HepG2 (cell line): Measurements from ENCODE around the gene ARHGEF10L. TPM values are rescaled to one million over a fixed set of nuclear protein-coding genes. Genes with fewer than 3 reads are reported as not detected.

ENCODE experiments used
- ATAC-seq: fragments of 200-7000 bp; cut with Tn5 transposase; 3 replicates; pipeline ENCODE4 v1.9.1; 2020; ENCODE audit warnings: mild to moderate bottlenecking, moderate library complexity
- BruUV-seq: library from RNA; stranded (reverse); fragments of 400-500 nt; replicated peaks from 2 replicates; lab custom pipeline; 2021; lab: Mats Ljungman, UMichigan
- CTCF ChIA-PET: fragments of 300-600 bp; formaldehyde crosslinking; extraction: SDS; loops from one replicate; lab custom pipeline; 2021; ENCODE audit warnings: low total read pairs, inconsistent platforms, low intra/inter-chr PET ratio; lab: Yijun Ruan, JAX
- POLR2A ChIA-PET: fragments of 350-600 bp; sonication (Branson Sonifier 250); formaldehyde crosslinking; loops from one replicate; lab custom pipeline; 2020; ENCODE audit warnings: antibody characterized with exemption, inconsistent platforms; lab: Yijun Ruan, JAX
- DNase-seq: peaks from one replicate; pipeline ENCODE4 v3.0.0-alpha.2; 2015; ENCODE audit warnings: low spot score
- FAIRE-seq: peaks from 3 replicates; lab custom pipeline; 2011; peaks lifted over from hg19 to GRCh38; lab: Jason Lieb, UNC
- H2AFZ ChIP-seq: one replicate; pipeline ENCODE4 v1.6.1; 2011; ENCODE audit warnings: low read length, inconsistent platforms
- H3K27ac ChIP-seq: fragments of 300-600 bp; 3 replicates; pipeline ENCODE4 v1.8.0; 2011; ENCODE audit warnings: mixed run types, mild to moderate bottlenecking, mixed read lengths, low read length, inconsistent platforms; ENCODE audit not compliant: insufficient read depth; ENCODE audit errors: extremely low read length
- H3K27me3 ChIP-seq, 2 experiments: fragments of 200-600 bp in 1 of 2; 2 replicates in 1 of 2; 3 replicates in 1 of 2; pipeline versions ENCODE4 v1.6.0 to v1.8.0; 2011; ENCODE audit warnings: low read length in 2 of 2, mild to moderate bottlenecking in 2 of 2, moderate library complexity in 2 of 2, inconsistent platforms in 1 of 2; ENCODE audit not compliant: insufficient read depth in 2 of 2, control insufficient read depth in 1 of 2
- H3K36me3 ChIP-seq, 2 experiments: fragments of 200-600 bp in 1 of 2; replicated peaks in 1 of 2; 2 replicates in 1 of 2; 3 replicates in 1 of 2; pipeline versions ENCODE4 v1.5.1 to v1.8.0; 2011; ENCODE audit warnings: low read length in 2 of 2, inconsistent platforms in 1 of 2; ENCODE audit not compliant: insufficient read depth in 2 of 2, control insufficient read depth in 1 of 2
- H3K4me1 ChIP-seq: 2 replicates; pipeline ENCODE4 v1.5.1; 2012; ENCODE audit warnings: low read length, inconsistent platforms; ENCODE audit not compliant: insufficient read depth
- H3K4me2 ChIP-seq: 2 replicates; pipeline ENCODE4 v1.6.0; 2011; ENCODE audit warnings: low read depth, low read length, inconsistent platforms
- H3K4me3 ChIP-seq, 3 experiments: fragments of 200-600 bp in 1 of 3; sonication (generic), shearing (Covaris generic) in 1 of 3; replicated peaks in 1 of 3; 2 replicates each; pipeline ENCODE4 v1.5.1; 2011 to 2016; ENCODE audit warnings: low read length in 3 of 3, inconsistent platforms in 2 of 3, low read depth in 2 of 3, mild to moderate bottlenecking in 2 of 3, control low read depth in 1 of 3, mixed read lengths in 1 of 3; ENCODE audit not compliant: insufficient read depth in 1 of 3
- H3K79me2 ChIP-seq: one replicate; pipeline ENCODE4 v1.6.1; 2011; ENCODE audit warnings: low read length, inconsistent platforms; ENCODE audit not compliant: insufficient read depth
- H3K9ac ChIP-seq: 2 replicates; pipeline ENCODE4 v1.6.0; 2011; ENCODE audit warnings: mild to moderate bottlenecking, low read depth, low read length, inconsistent platforms; ENCODE audit not compliant: insufficient read depth
- H3K9me3 ChIP-seq: 2 replicates; pipeline ENCODE4 v1.5.1; 2012; ENCODE audit warnings: mild to moderate bottlenecking, low read length
- H4K20me1 ChIP-seq: 2 replicates; pipeline ENCODE4 v1.6.0; 2011; ENCODE audit warnings: inconsistent platforms, mild to moderate bottlenecking, low read length, moderate library complexity; ENCODE audit not compliant: insufficient read depth
- ARNT ChIP-seq: fragments of 450-650 bp; IDR thresholded peaks from 2 replicates; pipeline ENCODE4 v1.6.1; 2017
- FOSL2 ChIP-seq: sonication (generic); formaldehyde crosslinking; IDR thresholded peaks from 2 replicates; pipeline ENCODE4 v1.4.0; 2020; ENCODE audit warnings: missing genetic modification reagents
- HDAC1 ChIP-seq: sonication (generic); formaldehyde crosslinking; IDR thresholded peaks from 2 replicates; pipeline ENCODE4 v1.5.1; 2020; ENCODE audit warnings: mild to moderate bottlenecking, missing genetic modification reagents
- IKZF4 ChIP-seq: sonication (generic); formaldehyde crosslinking; IDR thresholded peaks from 2 replicates; pipeline ENCODE4 v1.5.1; 2020; ENCODE audit warnings: borderline replicate concordance, mild to moderate bottlenecking, low read depth, missing genetic modification reagents; ENCODE audit errors: not compliant biosample characterization
- KDM1A ChIP-seq: IDR thresholded peaks from 2 replicates; pipeline ENCODE4 v1.6.1; 2016; ENCODE audit warnings: missing compliant biosample characterization
- KLF6 ChIP-seq: IDR thresholded peaks from 2 replicates; pipeline ENCODE4 v1.8.0; 2016; ENCODE audit warnings: missing biosample characterization, missing genetic modification reagents
- NFKBIZ ChIP-seq: IDR thresholded peaks from 2 replicates; pipeline ENCODE4 v1.6.1; 2018; ENCODE audit warnings: missing genetic modification reagents, missing compliant biosample characterization
- NFRKB ChIP-seq: fragments of 450-650 bp; IDR thresholded peaks from 2 replicates; pipeline ENCODE4 v1.6.1; 2017
- TBP ChIP-seq: sonication (generic); formaldehyde crosslinking; IDR thresholded peaks from 2 replicates; pipeline ENCODE4 v1.5.0; 2020; ENCODE audit warnings: missing genetic modification reagents
- TBX3 ChIP-seq: fragments of 450-650 bp; IDR thresholded peaks from 2 replicates; pipeline ENCODE4 v1.6.1; 2017; ENCODE audit warnings: antibody characterized with exemption, mild to moderate bottlenecking, inconsistent platforms, borderline replicate concordance
- ZFY ChIP-seq: sonication (generic); formaldehyde crosslinking; IDR thresholded peaks from 2 replicates; pipeline ENCODE4 v1.4.0; 2020; ENCODE audit warnings: missing genetic modification reagents
- ZNF263 ChIP-seq: sonication (generic); formaldehyde crosslinking; IDR thresholded peaks from 2 replicates; pipeline ENCODE4 v1.4.0; 2020; ENCODE audit warnings: missing genetic modification reagents
- ZNF292 ChIP-seq: sonication (generic); formaldehyde crosslinking; IDR thresholded peaks from 2 replicates; pipeline ENCODE4 v1.8.1; 2022; ENCODE audit warnings: mild to moderate bottlenecking, low read depth, missing genetic modification reagents, borderline replicate concordance
- ZNF335 ChIP-seq: sonication (generic); formaldehyde crosslinking; IDR thresholded peaks from 2 replicates; pipeline ENCODE4 v1.4.0; 2020; ENCODE audit warnings: missing genetic modification reagents
- ZNF382 ChIP-seq: sonication (generic); formaldehyde crosslinking; IDR thresholded peaks from 2 replicates; pipeline ENCODE4 v1.5.0; 2020; ENCODE audit warnings: missing genetic modification reagents, mild to moderate bottlenecking, borderline replicate concordance
- WGBS: methylation state at CpG from one replicate; pipeline ENCODE4 v1.1.6; 2017; ENCODE audit warnings: low lambda C conversion rate; 5-methylcytosine and 5-hydroxymethylcytosine counted together
- in situ Hi-C: cut with HindIII; loops from 2 replicates; pipeline ENCODE4 v1.10.0; 2017; ENCODE audit warnings: low pct_unique_long_range_greater_than_20kb; ENCODE audit not compliant: extremely low pct_ligation_motif_present
- intact Hi-C: fragments of 100-400 bp; cut with micrococcal nuclease; formaldehyde crosslinking; loops from one replicate; pipeline ENCODE4 v1.10.0; 2022; ENCODE audit not compliant: unreplicated experiment
- polyA plus RNA-seq, 8 experiments: library from polyadenylated mRNA; depleted of rRNA in 3 of 8; stranded (reverse) in 7 of 8; unstranded in 1 of 8; fragments of >200 nt; fragmentation: Illumina TruSeq in 4 of 8; extraction: Trizol in 4 of 8; gene quantifications; 2 replicates each; pipeline versions ENCODE4 v1.2.1 to v1.2.3, GENCODE V29; 2011 to 2016; ENCODE audit warnings: low read depth in 4 of 8, missing spikeins in 1 of 8, mixed read lengths in 1 of 8; ENCODE audit not compliant: insufficient read depth in 1 of 8
- total RNA-seq, 5 experiments: library from RNA; depleted of rRNA; stranded (reverse); fragments of >200 nt; fragmentation: Illumina TruSeq; extraction: Trizol; gene quantifications; 2 replicates each; pipeline ENCODE4 v1.2.3, GENCODE V29; 2016; ENCODE audit warnings: low read depth in 1 of 5
- TF ChIP-seq, protein P1 (sequence below): sonication (generic); formaldehyde crosslinking; IDR thresholded peaks from 2 replicates; pipeline ENCODE4 v1.5.1; 2020; ENCODE audit warnings: missing genetic modification reagents, mild to moderate bottlenecking, borderline replicate concordance
- TF ChIP-seq, protein P2 (sequence below): sonication (generic); formaldehyde crosslinking; IDR thresholded peaks from 2 replicates; pipeline ENCODE4 v1.4.0; 2020; ENCODE audit warnings: mild to moderate bottlenecking, missing genetic modification reagents

The ARHGEF10L gene
- total and polyA plus RNA-seq, 2 of the 13 experiments (the other 11 are each of a cell fraction or from before 2014, with no cell fraction given): 46.5 to 78.3 TPM

GRCh38 chr1:17558954-17559614 is 19.6 kb downstream of the ARHGEF10L start (continued):
- TF ChIP-seq, protein P1, sequence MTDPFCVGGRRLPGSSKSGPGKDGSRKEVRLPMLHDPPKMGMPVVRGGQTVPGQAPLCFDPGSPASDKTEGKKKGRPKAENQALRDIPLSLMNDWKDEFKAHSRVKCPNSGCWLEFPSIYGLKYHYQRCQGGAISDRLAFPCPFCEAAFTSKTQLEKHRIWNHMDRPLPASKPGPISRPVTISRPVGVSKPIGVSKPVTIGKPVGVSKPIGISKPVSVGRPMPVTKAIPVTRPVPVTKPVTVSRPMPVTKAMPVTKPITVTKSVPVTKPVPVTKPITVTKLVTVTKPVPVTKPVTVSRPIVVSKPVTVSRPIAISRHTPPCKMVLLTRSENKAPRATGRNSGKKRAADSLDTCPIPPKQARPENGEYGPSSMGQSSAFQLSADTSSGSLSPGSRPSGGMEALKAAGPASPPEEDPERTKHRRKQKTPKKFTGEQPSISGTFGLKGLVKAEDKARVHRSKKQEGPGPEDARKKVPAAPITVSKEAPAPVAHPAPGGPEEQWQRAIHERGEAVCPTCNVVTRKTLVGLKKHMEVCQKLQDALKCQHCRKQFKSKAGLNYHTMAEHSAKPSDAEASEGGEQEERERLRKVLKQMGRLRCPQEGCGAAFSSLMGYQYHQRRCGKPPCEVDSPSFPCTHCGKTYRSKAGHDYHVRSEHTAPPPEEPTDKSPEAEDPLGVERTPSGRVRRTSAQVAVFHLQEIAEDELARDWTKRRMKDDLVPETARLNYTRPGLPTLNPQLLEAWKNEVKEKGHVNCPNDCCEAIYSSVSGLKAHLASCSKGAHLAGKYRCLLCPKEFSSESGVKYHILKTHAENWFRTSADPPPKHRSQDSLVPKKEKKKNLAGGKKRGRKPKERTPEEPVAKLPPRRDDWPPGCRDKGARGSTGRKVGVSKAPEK (CRISPR knock-in tag): no peak
- no peak for TF ChIP-seq KDM1A

GRCh38 chr1:17559615-17560419 is 20.3 kb downstream of the ARHGEF10L start:
- peak overlapping the region; percentile 61 for H3K4me2 ChIP-seq
- DNase-seq (no peak), ATAC-seq (peak; percentile 68), FAIRE-seq (no peak)
- intact Hi-C loops: no loop called here
- H3K79me2 ChIP-seq: no peaks in the 10 kb centered on the region
- H2AFZ ChIP-seq: no peak overlapping the region
- ChIA-PET POLR2A (interaction anchor here (1.0 to 1.7 kb wide), 3 partner anchors 9 to 20 kb away, joined by 3 to 6 read pairs (median 5); no protein-coding TSS in a partner anchor), CTCF (no interaction called here)
- in situ Hi-C loops: no loop called here
- 13% methylated on average over 6 of the region's 7 CpGs for WGBS
- no TSS peak for BruUV-seq
- H3K4me3 ChIP-seq: 0 out of 6 replicates have a peak overlapping the region, but pooled peaks of 1 of the 3 experiments have one; percentile 19
- peaks cover 46% of the 10 kb centered on the region for H3K4me1 ChIP-seq
- no peaks in the 10 kb centered on the region for H3K9me3 ChIP-seq
- H3K9ac ChIP-seq: no peak overlapping the region
- H3K36me3 ChIP-seq: no peaks in the 10 kb centered on the region
- H3K27me3 ChIP-seq: no peaks in the 10 kb centered on the region
- H3K27ac ChIP-seq: no peak overlapping the region
- H4K20me1 ChIP-seq: no peaks in the 10 kb centered on the region
- no peak for TF ChIP-seq ARNT
- TF ChIP-seq NFKBIZ (CRISPR knock-in tag): no peak
- TF ChIP-seq IKZF4 (CRISPR knock-in tag): no peak
- TF ChIP-seq KLF6 (CRISPR knock-in tag): no peak
- peak; percentile 63 for TF ChIP-seq FOSL2 (CRISPR knock-in tag)
- no peak for TF ChIP-seq ZNF382 (CRISPR knock-in tag)
- TF ChIP-seq, protein P2, sequence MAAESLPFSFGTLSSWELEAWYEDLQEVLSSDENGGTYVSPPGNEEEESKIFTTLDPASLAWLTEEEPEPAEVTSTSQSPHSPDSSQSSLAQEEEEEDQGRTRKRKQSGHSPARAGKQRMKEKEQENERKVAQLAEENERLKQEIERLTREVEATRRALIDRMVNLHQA (CRISPR knock-in tag): no peak
- TF ChIP-seq ZNF335: 0 out of 2 replicates have a peak, but pooled peaks have one; percentile 20
- no peak for TF ChIP-seq TBX3
- peak; percentile 43; the same call in 1 of the 2 replicates for TF ChIP-seq ZNF263 (CRISPR knock-in tag)
- 0 out of 2 replicates have a peak, but pooled peaks have one; percentile 11 for TF ChIP-seq HDAC1
- TF ChIP-seq ZFY: no peak
- TF ChIP-seq ZNF292 (CRISPR knock-in tag): peak; percentile 9; the same call in 1 of the 2 replicates
- TF ChIP-seq TBP (CRISPR knock-in tag): no peak
- no peak for TF ChIP-seq NFRKB
